ENCODE results near the gene FOXP4. TPM values are rescaled to one million over a fixed set of nuclear protein-coding genes. Genes with fewer than 3 reads are reported as not detected.

FOXP4 gene
- total RNA-seq, 1 experiment from 2014 or later: 1.6 TPM

- in situ Hi-C loops (cut with HindIII; ENCODE audit: low pct_unique_long_range_greater_than_20kb, low sequenced_read_pairs): no loop called here
- no peak for DNase-seq (ENCODE audit: low read depth)
Observed at GRCh38 chr6:41519305-41519744, 26.9 kb upstream of the FOXP4 start.

DNA sequence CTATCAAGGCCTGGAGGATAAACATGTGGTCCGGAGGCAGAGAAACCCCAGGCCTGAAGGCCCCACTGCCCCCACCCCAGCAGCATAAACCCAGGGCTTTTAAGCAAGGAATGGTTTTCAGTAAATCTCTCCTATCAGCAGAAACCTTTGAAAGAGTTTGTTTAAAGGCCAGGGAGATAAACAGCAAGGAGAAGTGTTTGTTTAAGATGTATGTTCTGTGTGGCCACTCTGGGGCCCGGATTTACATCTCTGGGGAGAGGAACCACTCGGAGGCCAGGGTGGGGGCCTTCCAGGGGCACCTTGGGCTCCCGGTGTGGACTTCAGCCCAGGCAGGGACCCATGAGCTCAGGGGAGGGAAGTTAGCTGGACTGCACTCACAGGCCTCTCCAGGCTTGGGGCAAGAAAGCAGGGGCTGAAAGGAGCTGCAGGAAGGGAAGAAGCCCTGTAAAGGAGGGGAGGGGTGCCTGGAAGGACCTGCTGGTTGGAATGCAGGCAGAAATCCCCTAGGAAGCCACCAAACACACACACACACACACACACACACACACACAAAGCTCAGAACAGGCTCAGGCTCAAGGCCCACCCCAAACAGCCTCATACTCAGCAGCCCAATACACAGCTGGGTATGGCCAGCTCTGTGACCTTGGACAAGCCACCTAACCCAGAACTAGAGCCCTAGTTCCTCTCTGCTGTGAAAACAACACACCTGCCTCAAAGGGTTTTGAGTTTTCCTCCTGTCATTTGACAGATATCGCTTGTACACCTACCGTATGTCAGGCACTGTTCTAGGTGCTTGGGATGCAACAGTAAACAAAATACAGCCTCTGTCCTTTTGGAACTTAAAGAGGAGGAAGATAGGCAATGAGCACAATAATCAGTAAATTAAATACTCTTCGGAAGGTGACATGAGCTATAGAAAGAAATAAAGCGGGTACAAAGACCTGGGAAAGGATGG lies 26.2 kb upstream of the FOXP4 start:
- no peak for DNase-seq (ENCODE audit: low read depth)
- in situ Hi-C loops (cut with HindIII; ENCODE audit: low pct_unique_long_range_greater_than_20kb, low sequenced_read_pairs): no loop called here

DNA sequence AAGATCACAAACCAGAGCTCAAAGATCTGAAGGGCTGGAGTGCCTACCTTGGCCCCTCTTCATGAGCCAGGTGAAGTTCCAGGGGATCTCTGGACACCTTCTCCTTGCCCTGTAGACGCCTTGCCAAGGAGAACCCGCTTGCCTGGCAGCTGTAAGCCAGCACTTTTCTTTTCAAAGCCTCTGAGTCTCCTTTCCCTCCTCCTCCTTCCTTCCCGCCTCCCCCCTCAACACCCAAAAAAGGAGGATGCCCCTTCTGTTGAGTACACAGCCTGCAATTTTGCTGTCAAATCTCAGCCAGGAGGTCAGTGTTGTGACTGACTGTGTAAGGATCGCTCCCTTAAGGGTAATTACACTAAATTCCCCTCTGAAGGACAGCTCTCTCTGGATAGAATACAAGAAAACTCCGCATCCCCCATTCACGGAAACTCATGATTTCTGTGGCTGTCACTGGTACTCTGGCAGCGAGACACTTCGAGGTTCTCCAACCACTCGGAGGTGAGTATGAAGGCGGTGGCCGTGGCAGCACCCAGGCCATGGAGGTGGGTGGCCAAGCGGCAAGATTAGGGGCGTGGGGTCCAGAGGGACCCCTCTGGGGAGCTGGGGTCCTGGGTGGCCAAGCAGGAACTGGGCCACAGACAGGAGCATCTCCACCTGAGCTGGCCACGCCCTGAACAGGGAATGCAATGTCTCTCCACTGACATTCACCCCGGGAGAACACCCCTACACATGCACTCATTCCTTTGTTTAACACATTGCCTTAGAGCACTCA lies 23.2 kb upstream of the FOXP4 start:
- in situ Hi-C loops (cut with HindIII; ENCODE audit: low pct_unique_long_range_greater_than_20kb, low sequenced_read_pairs): no loop called here
- DNase-seq (ENCODE audit: low read depth): no peak

DNA sequence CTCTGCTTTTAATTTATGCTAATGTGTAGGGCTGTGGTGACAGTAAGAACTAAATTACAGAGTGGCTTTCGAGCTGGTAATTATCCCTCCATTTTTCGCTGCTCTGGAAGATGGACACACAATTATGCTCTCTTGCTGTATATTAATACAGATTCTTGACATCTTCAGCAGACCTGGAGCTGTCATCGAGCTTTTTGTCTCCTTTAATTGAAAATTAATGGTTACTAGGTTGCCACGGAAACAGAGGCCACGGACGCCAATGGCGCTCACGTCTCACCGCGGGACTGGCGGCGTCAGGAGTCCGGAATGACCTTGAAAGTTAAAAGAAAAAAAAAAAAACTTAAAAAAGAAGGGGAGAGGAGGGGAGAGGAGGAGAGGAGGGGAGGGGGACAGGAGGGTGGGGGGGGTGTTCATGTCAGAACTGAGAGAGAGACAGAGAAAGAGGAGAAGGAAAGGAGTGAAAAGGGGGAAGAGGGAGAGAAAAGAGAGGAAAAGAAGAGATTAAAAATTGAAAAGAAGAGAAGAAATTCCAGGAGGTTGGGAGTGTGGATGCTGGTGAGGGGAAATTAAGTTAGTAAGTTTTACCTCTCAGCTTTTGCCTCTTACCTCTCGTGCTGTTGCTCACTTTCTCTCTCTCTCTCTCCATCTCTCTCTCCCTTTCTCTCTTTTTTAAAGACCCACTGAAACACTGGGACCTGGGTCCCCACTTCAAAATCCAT lies 22.1 kb upstream of the FOXP4 start:
- in situ Hi-C loops (cut with HindIII; ENCODE audit: low pct_unique_long_range_greater_than_20kb, low sequenced_read_pairs): no loop called here

GRCh38 chr6:41524634-41525011 lies 21.6 kb upstream of the FOXP4 start:
- in situ Hi-C loops (cut with HindIII; ENCODE audit: low pct_unique_long_range_greater_than_20kb, low sequenced_read_pairs): no loop called here
- no peak for DNase-seq (ENCODE audit: low read depth)

More for the DNA sequence above, 22.1 kb upstream of the FOXP4 start:
- DNase-seq (ENCODE audit: low read depth): no peak

- DNase-seq (ENCODE audit: low read depth): no peak
- in situ Hi-C loops (cut with HindIII; ENCODE audit: low pct_unique_long_range_greater_than_20kb, low sequenced_read_pairs): no loop called here
Observed at GRCh38 chr6:41527721-41528408, 18.3 kb upstream of the FOXP4 start.

DNA sequence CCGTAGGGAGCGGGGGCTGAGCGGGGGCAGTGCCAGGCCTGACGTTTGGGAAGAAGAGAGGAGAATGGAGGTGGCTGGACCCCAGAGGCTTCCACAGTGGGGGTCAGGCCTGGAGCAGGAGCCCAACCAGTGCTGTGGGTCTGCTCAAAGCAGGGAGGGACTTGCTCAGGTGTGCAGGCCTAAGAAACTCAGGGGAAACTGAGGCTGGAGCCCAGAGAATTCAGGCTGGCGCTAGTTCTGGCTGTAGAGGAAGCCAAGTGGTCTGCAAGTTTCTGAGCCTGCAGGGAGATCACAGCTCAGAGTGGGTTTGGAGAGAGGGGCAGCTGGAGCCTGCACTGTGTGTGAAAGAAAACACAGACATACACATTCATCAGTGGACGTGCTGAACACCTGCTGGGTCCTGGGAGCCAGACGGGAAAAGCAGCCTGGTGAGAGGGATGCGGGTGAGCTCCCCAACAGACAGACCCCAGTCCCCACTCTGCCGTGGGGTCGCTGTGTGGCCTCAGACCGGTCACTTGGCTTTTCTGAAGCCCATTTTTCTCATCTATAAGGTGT lies 17.7 kb upstream of the FOXP4 start:
- in situ Hi-C loops (cut with HindIII; ENCODE audit: low pct_unique_long_range_greater_than_20kb, low sequenced_read_pairs): no loop called here

DNA sequence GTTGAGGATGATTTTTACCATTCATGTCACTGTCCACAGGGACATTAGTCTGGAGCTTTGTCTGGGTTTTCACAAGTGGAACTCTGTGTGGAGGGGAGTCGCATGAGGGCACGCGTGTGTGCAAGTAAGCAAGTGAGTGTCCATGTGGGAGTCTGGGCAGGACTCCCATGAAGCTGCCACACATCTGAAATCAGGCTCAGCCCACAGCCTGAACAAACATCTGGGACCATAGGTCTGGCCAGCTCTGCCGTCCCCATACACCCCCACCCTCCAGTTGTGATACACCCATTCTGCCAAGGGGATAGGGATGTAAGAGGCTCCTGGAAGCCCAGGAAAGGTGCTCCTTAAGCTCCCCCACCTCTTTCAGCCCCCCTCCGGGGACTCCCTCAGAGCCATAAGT lies 17.1 kb upstream of the FOXP4 start:
- no peak for DNase-seq (ENCODE audit: low read depth)
- in situ Hi-C loops (cut with HindIII; ENCODE audit: low pct_unique_long_range_greater_than_20kb, low sequenced_read_pairs): no loop called here

More for the DNA sequence above, 17.7 kb upstream of the FOXP4 start:
- no peak for DNase-seq (ENCODE audit: low read depth)

GRCh38 chr6:41529970-41530369 lies 16.2 kb upstream of the FOXP4 start:
- DNase-seq (ENCODE audit: low read depth): no peak
- in situ Hi-C loops (cut with HindIII; ENCODE audit: low pct_unique_long_range_greater_than_20kb, low sequenced_read_pairs): no loop called here

- in situ Hi-C loops (cut with HindIII; ENCODE audit: low pct_unique_long_range_greater_than_20kb, low sequenced_read_pairs): no loop called here
- no peak for DNase-seq (ENCODE audit: low read depth)
Observed at GRCh38 chr6:41530476-41530875, 15.7 kb upstream of the FOXP4 start.

DNA sequence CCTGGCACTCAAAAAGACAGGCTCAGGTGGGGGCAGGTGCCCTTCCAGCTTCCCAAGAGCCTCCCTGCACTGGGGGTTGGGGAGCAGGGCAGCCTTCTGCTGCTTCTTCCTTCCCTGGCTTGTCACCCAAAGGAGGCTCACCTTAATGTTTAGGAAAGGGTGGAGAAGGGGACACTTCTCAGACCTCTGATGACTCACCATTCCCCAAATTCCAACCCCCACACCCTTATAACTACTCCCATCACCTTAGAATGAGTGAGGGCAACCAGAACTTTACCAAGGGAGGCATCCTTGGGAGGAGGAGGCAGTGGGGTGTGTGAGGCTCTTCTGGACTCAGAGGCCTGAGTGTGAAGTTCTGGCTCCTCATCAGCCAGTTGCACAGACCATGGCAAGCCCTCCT lies 15.2 kb upstream of the FOXP4 start:
- no peak for DNase-seq (ENCODE audit: low read depth)
- in situ Hi-C loops (cut with HindIII; ENCODE audit: low pct_unique_long_range_greater_than_20kb, low sequenced_read_pairs): no loop called here

DNA sequence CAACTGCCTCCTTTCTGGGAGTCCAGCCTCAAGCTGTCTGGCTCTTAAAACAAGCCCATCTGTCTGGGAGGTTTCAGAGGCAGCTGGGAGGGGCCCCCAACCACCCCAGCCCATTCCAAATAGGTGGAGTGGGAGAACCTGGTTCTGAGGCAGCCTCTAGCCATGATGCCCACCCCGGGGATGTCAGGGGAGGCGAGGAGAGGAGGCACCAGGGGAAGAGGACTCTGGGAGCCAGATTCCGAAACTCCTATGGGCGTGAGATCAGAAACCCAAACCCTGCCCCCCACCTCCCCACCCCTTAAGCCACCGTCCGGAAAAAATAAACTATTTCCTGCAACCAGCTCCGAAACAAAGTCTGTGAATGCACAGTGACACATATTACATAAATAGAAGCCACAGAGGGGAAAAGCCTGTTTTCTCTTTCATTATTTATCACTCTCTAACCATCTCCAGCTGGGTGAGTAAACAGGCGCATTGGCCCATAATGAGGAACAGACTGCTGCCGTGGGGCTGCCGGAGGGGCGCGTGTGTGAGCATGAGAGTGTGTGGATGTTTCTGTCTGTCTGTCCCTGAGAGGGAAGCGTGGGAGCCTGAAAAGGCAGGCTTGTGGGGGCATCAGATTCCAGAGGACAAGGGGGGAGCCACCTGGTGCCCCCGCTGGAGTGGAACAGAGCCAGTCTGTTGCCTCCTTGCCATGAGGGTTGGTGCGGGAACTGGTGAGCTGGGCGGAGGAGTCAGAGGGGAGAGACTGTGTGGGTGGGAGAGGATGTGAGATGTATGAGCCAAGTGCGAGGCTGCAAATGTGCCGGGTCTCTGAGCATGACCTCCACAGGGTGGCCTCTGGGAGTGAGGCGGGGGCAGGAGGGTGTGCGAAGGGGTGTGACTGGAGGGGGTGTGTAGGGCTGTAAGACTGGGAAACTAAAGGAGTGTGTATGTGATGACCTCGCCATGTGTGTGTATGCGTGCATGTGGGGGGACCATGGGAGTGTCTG lies 14.3 kb upstream of the FOXP4 start:
- in situ Hi-C loops (cut with HindIII; ENCODE audit: low pct_unique_long_range_greater_than_20kb, low sequenced_read_pairs): no loop called here
- no peak for DNase-seq (ENCODE audit: low read depth)

DNA sequence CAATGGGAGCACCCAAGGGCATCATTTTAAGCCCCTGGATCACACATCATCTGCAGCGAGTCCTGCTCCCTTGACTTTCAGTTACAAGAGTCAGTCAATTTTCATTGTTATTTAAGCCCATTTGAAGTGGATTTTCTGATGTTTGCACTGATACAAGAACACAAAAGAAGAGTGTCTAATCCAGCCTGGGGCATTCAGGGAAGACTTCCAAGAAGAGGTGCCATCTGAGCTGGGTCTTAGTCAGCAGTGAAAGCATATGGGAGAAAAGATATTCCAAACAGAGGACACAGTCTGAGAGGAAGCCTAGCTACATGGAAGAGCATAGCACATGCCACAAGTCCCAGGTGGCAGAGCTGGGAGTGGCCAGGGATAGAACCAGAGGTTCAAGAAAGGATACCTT lies 10.4 kb upstream of the FOXP4 start:
- no peak for DNase-seq (ENCODE audit: low read depth)
- in situ Hi-C loops (cut with HindIII; ENCODE audit: low pct_unique_long_range_greater_than_20kb, low sequenced_read_pairs): no loop called here

DNA sequence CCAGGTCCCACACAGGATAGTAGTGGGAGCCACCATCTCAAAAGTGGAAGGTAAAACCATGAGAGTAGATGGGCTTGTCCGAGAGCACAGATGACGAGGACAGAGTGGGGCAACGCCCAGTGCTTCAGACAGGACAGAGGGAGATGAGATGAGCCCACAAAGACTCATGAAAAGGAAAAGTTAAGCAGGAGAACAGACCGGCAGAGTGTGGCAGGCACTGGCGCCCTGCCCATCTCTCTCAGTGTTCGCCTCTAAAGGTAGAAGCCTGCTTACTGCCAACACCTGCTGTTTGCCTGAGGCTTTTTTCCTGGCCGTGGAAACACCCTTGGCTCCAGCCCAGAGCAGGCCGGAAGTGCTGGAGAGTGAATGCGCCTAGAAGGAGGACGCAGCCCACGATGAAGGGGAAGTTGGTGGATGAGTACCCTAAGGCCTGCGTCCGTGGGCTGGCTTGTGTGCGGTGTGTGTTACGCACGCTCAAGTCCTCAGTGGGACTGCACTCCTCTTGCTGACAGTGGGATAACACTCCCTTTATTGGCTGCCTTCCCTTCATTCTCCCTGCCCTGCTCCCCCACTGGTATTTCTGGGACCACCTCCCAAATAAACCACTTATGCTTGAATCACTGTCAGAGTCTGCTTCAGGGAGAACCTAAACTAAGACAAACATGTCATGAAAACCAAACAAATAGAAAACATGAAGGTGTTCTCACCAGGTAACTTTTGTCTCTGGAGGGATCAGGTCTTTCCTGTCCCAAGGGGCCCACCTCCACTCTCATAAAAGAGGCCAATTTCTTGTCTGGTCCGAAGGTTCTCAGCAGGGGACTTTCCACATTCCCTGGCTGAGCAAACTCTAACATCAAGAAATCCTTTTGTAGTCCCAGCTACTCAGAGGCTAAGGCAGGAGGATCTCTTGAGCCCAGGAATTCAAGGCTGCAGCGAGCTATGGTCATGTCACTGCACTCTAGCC lies 9.1 kb upstream of the FOXP4 start:
- in situ Hi-C loops (cut with HindIII; ENCODE audit: low pct_unique_long_range_greater_than_20kb, low sequenced_read_pairs): no loop called here

GRCh38 chr6:41538556-41539182 lies 7.5 kb upstream of the FOXP4 start:
- in situ Hi-C loops (cut with HindIII; ENCODE audit: low pct_unique_long_range_greater_than_20kb, low sequenced_read_pairs): no loop called here
- DNase-seq (ENCODE audit: low read depth): no peak

More for the DNA sequence above, 9.1 kb upstream of the FOXP4 start:
- no peak for DNase-seq (ENCODE audit: low read depth)

All from Caki2 (cell line).